Fibroblast of peridontal ligament (primary cell): ENCODE data around the gene FGF5.
A peak's percentile ranks its signal among the peaks of the same experiment; 100 is the strongest.
"Not testable (repeated sequence)": the region's sequence is repeated elsewhere in the genome, so short reads cannot be mapped to it uniquely, and the experiment has no call there.

Source experiments
- DNase-seq: peaks from one replicate; pipeline ENCODE4 v3.0.0-alpha.2; 2010; ENCODE audit errors: extremely low read depth

FGF5 gene, protein sequence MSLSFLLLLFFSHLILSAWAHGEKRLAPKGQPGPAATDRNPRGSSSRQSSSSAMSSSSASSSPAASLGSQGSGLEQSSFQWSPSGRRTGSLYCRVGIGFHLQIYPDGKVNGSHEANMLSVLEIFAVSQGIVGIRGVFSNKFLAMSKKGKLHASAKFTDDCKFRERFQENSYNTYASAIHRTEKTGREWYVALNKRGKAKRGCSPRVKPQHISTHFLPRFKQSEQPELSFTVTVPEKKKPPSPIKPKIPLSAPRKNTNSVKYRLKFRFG

DNA sequence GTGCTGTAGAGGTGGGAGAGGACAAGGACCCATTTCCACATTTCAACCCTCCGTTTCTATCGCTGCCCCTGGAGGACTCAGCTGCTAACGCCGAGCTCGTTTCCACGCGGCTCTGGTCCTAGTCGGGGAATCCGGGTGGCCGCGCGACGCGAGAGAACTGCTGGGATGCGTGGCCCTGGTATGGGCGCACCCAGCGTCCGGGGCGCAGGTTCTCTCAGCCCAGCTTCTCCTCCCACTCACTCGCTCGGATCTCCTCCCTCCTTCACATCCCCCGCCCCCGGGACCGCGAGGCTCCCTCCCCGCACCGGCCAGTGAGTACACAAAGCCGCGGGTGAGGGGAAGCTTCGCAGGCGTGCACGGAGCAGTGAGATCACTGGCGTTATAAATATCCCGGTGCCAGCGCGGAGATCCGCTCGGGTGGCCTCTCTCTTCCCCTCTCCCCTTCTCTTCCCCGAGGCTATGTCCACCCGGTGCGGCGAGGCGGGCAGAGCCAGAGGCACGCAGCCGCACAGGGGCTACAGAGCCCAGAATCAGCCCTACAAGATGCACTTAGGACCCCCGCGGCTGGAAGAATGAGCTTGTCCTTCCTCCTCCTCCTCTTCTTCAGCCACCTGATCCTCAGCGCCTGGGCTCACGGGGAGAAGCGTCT lies at the start of gene FGF5:
Gene FGF5 (plus strand): TSS at position 412 of the 649 bp plus-strand sequence. CDS start 161 bp downstream, at position 573.
- peak; percentile 93 for DNase-seq

DNA sequence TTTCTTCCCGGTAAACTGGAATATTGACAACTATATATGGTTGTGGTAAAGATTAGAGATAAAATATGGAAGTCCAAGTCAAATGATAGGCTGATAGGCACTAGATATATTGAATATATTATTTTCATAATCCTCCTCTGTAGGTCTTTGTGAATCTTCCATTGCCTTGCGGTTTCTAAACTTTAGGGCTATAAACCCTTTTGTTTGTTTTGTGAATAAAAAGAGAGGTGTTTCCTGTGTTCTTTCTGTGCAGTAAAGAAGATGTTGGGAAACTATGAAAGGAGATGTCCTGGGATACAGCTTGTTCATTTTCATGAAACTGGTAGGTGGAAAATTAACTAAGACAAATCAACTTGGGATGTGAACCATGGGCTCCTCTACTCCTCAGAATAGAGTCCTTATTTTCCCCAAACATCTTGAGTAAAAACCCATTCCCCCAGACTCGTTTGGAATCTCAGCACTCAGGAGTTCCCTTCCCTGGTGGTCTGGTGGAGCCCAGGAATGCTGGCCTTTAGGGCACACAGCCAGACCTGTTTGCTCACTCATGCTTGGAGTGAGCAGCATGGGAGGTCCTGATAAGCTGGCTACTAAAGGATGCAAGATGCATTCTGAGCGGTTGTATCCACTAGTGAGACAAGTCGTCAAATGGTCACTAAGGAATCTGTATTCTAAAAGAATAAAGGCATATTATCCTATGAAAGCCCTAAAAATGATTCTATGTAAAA lies 47.0 kb upstream of the FGF5 start:
- DNase-seq: no peak

- no peak for DNase-seq
Observed at GRCh38 chr4:80220711-80221110, 45.8 kb upstream of the FGF5 start.

DNA sequence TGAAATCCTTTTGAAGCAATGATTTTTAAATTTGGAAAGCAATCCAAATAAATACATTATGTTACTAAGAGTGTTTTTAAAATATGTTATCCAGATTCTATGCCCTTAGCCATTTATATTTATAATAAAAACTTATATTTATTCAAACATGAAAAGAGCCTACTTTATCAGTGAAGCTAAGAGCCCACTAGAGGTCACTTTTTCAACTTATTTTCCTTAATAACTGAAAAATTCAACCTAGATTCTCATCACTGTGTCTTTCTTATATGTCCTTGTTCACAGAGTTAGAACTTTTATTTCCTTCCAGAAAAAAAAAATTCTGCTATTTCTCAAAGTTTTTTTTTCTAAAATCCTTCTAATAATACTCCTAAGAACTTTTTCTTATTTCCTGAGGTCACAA lies 45.3 kb upstream of the FGF5 start:
- peak; percentile 80 for DNase-seq

DNA sequence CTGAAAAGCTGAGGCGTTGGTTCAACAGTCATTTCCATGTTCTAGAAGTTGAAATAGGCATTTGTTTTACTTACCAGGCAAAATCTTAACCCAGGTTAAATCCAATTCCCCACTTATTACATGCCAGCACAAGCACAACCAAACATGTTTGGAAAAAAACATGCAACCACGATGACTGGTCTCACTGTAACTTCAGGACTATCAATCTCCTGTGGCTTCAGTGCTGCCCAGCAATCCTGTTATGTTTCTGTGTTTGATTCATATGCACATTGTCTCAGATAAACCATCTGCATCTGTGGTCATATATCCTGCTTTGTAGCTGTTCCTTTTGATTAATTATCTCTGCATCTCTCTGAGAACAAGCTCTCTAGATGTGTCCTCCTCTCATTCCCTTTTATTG lies 40.9 kb upstream of the FGF5 start:
- peak; percentile 60 for DNase-seq

GRCh38 chr4:80226094-80226493 lies 40.4 kb upstream of the FGF5 start:
- peak; percentile 83 for DNase-seq

GRCh38 chr4:80228460-80228859 lies 38.0 kb upstream of the FGF5 start:
- no peak for DNase-seq

GRCh38 chr4:80229128-80229527 lies 37.3 kb upstream of the FGF5 start:
- no peak for DNase-seq

DNA sequence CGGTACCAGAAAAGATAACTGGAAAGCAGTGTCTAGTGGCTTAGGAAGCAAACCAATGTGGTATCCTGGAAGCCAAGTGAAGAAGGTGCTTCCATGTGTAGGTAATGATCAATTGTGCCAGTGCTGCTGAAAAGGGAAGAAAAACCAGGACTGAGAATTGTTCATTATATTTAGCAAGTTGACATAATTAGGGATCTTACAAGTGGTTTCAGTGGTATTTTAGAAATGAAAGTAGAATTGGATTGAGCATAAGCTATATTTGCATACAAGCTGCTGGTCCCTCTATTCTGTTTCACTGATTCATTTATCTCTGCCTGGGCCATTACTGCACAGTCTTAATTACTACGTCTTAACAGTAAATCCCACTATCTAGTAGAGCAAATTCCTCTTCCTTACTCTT lies 36.9 kb upstream of the FGF5 start:
- no peak for DNase-seq

GRCh38 chr4:80231180-80231579 lies 35.3 kb upstream of the FGF5 start:
- DNase-seq: peak; percentile 53

DNA sequence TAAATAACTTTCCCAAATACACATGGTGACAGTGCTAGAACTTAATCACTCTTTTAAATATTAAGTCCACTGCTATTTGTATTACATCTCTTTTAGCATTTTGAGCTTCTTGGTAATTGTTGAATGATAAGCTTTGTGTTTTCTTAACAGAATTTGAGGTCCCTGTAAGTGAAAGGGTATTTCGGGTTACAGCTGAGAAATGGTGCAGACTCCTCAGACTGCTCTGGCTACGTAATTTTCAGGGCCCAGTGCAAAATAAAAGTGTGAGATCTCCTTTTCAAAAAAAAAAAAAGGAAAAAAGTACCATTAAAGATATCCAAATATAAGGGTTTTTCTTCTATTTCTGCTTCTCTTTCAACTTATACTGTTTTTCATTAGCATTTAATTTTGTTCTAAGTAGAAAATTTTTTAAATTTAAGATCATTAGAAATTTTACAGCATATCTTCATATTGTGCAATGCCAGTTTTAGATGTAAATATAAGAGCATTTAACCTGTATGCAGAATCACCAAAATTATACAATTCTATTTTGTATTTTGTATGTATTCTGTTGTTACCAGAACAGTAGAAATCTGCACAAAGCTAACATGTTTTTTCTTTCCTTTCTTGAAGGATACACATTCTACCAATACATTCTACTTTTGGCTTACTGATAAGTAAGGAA lies 33.6 kb upstream of the FGF5 start:
- no peak for DNase-seq

- no peak for DNase-seq
Observed at GRCh38 chr4:80233390-80233789, 33.1 kb upstream of the FGF5 start.

GRCh38 chr4:80235451-80235850 lies 31.0 kb upstream of the FGF5 start:
- DNase-seq: peak; percentile 79

GRCh38 chr4:80237992-80238391 lies 28.5 kb upstream of the FGF5 start:
- peak; percentile 97 for DNase-seq

DNA sequence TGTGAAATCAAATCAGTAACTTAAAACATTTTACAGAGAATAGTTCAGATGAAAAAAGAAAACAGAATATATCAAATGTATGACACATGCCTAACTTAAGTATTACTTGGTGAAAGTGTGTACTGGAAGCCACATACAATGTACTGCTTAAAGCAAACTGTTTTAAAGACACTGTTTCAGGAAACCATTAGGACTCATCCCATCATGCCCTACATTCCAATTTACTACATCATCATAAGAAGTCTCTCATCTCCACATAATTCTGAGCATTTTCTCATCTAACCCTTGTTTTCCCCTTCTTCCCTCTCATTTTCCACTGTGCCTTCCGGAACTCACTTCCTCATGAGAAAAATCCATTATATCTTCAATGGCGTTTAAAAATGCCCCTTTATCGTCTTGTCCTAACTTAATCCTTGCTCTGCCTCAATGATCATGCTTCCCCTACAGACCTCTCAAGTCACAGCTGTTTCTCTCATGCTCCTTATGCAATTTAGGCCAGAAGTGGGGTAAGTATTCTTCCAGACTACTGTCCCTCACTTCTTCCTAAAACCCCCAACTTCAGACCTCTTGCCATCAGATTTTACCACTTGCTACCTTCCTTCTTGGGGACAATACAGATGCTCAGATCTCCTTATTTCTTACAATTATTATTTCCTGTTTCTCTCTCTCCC lies 26.8 kb upstream of the FGF5 start:
- DNase-seq: peak; percentile 39

GRCh38 chr4:80240976-80241375 lies 25.5 kb upstream of the FGF5 start:
- peak; percentile 41 for DNase-seq

- DNase-seq: no peak
Observed at GRCh38 chr4:80243274-80244018, 23.0 kb upstream of the FGF5 start.

DNA sequence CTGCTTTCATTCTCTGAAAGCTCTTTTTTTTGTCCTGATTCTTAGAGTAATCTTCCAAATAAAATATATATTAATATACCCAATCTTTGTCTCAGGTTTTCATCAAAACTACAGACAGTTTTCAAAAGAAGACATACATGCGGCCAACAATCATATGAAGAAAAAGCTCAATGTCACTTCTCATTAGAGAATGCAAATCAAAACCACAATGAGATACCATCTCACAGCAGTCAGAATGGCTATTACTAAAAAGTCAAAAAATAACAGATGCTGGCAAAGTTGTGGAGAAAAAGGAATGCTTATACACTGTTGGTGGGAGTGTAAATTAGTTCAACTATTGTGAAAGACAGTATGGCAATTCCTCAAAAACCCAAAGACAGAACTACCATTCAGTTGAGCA lies 19.0 kb upstream of the FGF5 start:
- DNase-seq: not testable (repeated sequence)

- no peak for DNase-seq
Observed at GRCh38 chr4:80249144-80249543, 17.3 kb upstream of the FGF5 start.

DNA sequence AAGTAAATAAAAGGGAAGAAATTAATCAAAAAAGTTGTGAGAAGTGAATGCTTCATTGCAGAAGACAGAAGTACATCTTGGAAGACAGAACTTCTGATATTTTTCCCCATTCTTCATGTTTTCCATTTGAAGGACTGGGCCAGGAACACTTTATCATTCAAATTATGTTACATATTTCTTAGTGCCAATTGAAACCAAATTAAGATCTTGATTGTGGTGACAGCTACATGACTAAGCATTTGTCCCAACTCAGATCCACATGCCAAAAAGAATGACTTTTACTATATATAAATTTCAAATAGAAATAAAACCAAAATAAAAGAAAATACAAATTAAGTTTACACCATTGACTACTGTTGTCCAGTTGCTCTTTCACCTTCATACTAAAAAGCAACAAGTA lies 14.0 kb upstream of the FGF5 start:
- no peak for DNase-seq

DNA sequence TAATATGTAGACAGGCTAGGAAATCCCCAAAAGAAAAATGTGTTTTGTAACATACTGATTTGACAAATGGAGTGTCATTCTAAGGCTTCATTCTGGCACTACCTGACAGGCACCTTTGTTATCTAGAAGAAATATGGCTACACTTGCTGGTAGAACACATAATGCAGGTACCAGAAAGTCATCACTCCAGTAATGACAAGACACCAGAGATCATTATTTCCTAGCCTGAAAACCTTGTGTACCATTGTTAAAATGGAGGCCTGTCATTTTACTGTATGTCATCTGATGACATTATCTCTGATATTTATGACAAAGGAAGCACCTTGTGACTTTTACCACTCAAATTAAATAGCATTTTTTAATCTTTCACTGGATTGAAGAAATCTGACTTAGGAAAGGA lies 13.5 kb upstream of the FGF5 start:
- no peak for DNase-seq
